HEK293 (cell line): Measurements from ENCODE around the gene PPP4R1.

Experiments
- ATF2 ChIP-seq: fragments of 450-650 bp; formaldehyde crosslinking; IDR thresholded peaks from 2 replicates; pipeline ENCODE4 v1.5.1; 2016; ENCODE audit warnings: missing biosample characterization, missing genetic modification characterization, low read depth
- CTCF ChIP-seq: fragments of 450-650 bp; formaldehyde crosslinking; IDR thresholded peaks from 2 replicates; pipeline ENCODE4 v1.5.1; 2016; ENCODE audit warnings: missing biosample characterization, missing genetic modification characterization
- SALL2 ChIP-seq: fragments of 450-650 bp; formaldehyde crosslinking; IDR thresholded peaks from 2 replicates; pipeline ENCODE4 v1.5.0; 2017; ENCODE audit warnings: missing biosample characterization, mild to moderate bottlenecking, missing genetic modification characterization, borderline replicate concordance
- TCF7L2 ChIP-seq: IDR thresholded peaks from 2 replicates; pipeline ENCODE4 v1.6.1; 2011; ENCODE audit warnings: low read depth, mild to moderate bottlenecking, inconsistent platforms, low read length, moderate library complexity, borderline replicate concordance
- YY1 ChIP-seq: fragments of 450-650 bp; formaldehyde crosslinking; IDR thresholded peaks from 2 replicates; pipeline ENCODE4 v1.5.1; 2018; ENCODE audit warnings: missing biosample characterization, missing genetic modification characterization
- ZNF112 ChIP-seq: fragments of 450-650 bp; formaldehyde crosslinking; IDR thresholded peaks from 2 replicates; pipeline ENCODE4 v1.5.0; 2017; ENCODE audit warnings: missing biosample characterization, missing genetic modification characterization
- ZNF311 ChIP-seq: fragments of 450-650 bp; formaldehyde crosslinking; IDR thresholded peaks from 2 replicates; pipeline ENCODE4 v1.5.1; 2017; ENCODE audit warnings: missing biosample characterization, missing genetic modification characterization, borderline replicate concordance
- ZNF501 ChIP-seq: fragments of 450-650 bp; formaldehyde crosslinking; IDR thresholded peaks from 2 replicates; pipeline ENCODE4 v1.5.1; 2016; ENCODE audit warnings: missing biosample characterization, missing genetic modification characterization
- ZNF629 ChIP-seq: fragments of 450-650 bp; formaldehyde crosslinking; IDR thresholded peaks from 2 replicates; pipeline ENCODE4 v1.5.1; 2017; ENCODE audit warnings: missing biosample characterization, missing genetic modification characterization
- ZNF704 ChIP-seq: fragments of 450-650 bp; formaldehyde crosslinking; IDR thresholded peaks from 2 replicates; pipeline ENCODE4 v1.5.1; 2016; ENCODE audit warnings: missing biosample characterization, missing genetic modification characterization

- TF ChIP-seq ZNF501 (tag by site-specific recombination) (no peak; the same call in 1 of the 2 replicates), ZNF112 (no peak), YY1 (tag by site-specific recombination) (no peak), CTCF (tag by site-specific recombination) (no peak), ZNF629 (tag by site-specific recombination) (no peak), ATF2 (tag by site-specific recombination) (no peak), ZNF704 (tag by site-specific recombination) (no peak), ZNF311 (tag by site-specific recombination) (no peak), SALL2 (no peak), TCF7L2 (no peak)
Observed at GRCh38 chr18:9615280-9615797, 980 bp upstream of the PPP4R1 start.
